ENCODE measurements around the gene ANKRD36B.
"Not testable (repeated sequence)": the region's sequence is repeated elsewhere in the genome, so short reads cannot be mapped to it uniquely, and the experiment has no call there.

The ANKRD36B gene

GRCh38 chr2:97565674-97566073 is 24.0 kb downstream of the ANKRD36B start:
- DNase-seq; in situ Hi-C loops (cut with MboI; ENCODE audit: low pct_unique_long_range_greater_than_20kb, low sequenced_read_pairs): not testable (repeated sequence)

- in situ Hi-C loops (cut with MboI; ENCODE audit: low pct_unique_long_range_greater_than_20kb, low sequenced_read_pairs), result not testable (repeated sequence)
These were observed 37.3 kb downstream of the ANKRD36B start for GRCh38 chr2:97552406-97552805.

GRCh38 chr2:97550498-97550897 is 39.2 kb downstream of the ANKRD36B start:
- DNase-seq; in situ Hi-C loops (cut with MboI; ENCODE audit: low pct_unique_long_range_greater_than_20kb, low sequenced_read_pairs): not testable (repeated sequence)

More at GRCh38 chr2:97552406-97552805, 37.3 kb downstream of the ANKRD36B start:
- not testable (repeated sequence) for DNase-seq

GRCh38 chr2:97549058-97549457 is 40.6 kb downstream of the ANKRD36B start:
- DNase-seq; in situ Hi-C loops (cut with MboI; ENCODE audit: low pct_unique_long_range_greater_than_20kb, low sequenced_read_pairs): not testable (repeated sequence)

- DNase-seq; in situ Hi-C loops (cut with MboI; ENCODE audit: low pct_unique_long_range_greater_than_20kb, low sequenced_read_pairs): not testable (repeated sequence)
These were observed 41.1 kb downstream of the ANKRD36B start for GRCh38 chr2:97548536-97548935.

GRCh38 chr2:97546711-97547110 is 43.0 kb downstream of the ANKRD36B start:
- DNase-seq, result no peak
- in situ Hi-C loops (cut with MboI; ENCODE audit: low pct_unique_long_range_greater_than_20kb, low sequenced_read_pairs), result no loop called here

- DNase-seq; in situ Hi-C loops (cut with MboI; ENCODE audit: low pct_unique_long_range_greater_than_20kb, low sequenced_read_pairs): not testable (repeated sequence)
These were observed 44.8 kb downstream of the ANKRD36B start for GRCh38 chr2:97544911-97545310.

- in situ Hi-C loops (cut with MboI; ENCODE audit: low pct_unique_long_range_greater_than_20kb, low sequenced_read_pairs); DNase-seq: not testable (repeated sequence)
These were observed 63.8 kb downstream of the ANKRD36B start for GRCh38 chr2:97525904-97526303.

GRCh38 chr2:97523816-97524215 is 65.9 kb downstream of the ANKRD36B start:
- in situ Hi-C loops (cut with MboI; ENCODE audit: low pct_unique_long_range_greater_than_20kb, low sequenced_read_pairs); DNase-seq: not testable (repeated sequence)

- in situ Hi-C loops (cut with MboI; ENCODE audit: low pct_unique_long_range_greater_than_20kb, low sequenced_read_pairs); DNase-seq: not testable (repeated sequence)
These were observed 66.6 kb downstream of the ANKRD36B start for GRCh38 chr2:97522916-97523555.

- DNase-seq; in situ Hi-C loops (cut with MboI; ENCODE audit: low pct_unique_long_range_greater_than_20kb, low sequenced_read_pairs): not testable (repeated sequence)
These were observed 94.0 kb downstream of the ANKRD36B start for GRCh38 chr2:97495651-97496050.

GRCh38 chr2:97490141-97490540 is 99.5 kb downstream of the ANKRD36B start:
- in situ Hi-C loops (cut with MboI; ENCODE audit: low pct_unique_long_range_greater_than_20kb, low sequenced_read_pairs), result not testable (repeated sequence)
- peak; percentile 0 for DNase-seq
